Loucy (cell line): Measurements from ENCODE around the gene LYG2.
"Not testable (repeated sequence)": the region's sequence is repeated elsewhere in the genome, so short reads cannot be mapped to it uniquely, and the experiment has no call there.

Experiments
- EZH2phosphoT487 ChIP-seq: fragments of 200-600 bp; IDR thresholded peaks from 2 replicates; pipeline ENCODE4 v1.6.1; 2018; ENCODE audit warnings: antibody characterized with exemption, mild to moderate bottlenecking, moderate library complexity, borderline replicate concordance
- TF ChIP-seq, protein P1 (sequence below): fragments of 200-600 bp; sonication (generic); conservative IDR thresholded peaks from 2 replicates; pipeline ENCODE4 v1.5.1; 2014; ENCODE audit warnings: mild to moderate bottlenecking, antibody characterized with exemption, low read length

DNA sequence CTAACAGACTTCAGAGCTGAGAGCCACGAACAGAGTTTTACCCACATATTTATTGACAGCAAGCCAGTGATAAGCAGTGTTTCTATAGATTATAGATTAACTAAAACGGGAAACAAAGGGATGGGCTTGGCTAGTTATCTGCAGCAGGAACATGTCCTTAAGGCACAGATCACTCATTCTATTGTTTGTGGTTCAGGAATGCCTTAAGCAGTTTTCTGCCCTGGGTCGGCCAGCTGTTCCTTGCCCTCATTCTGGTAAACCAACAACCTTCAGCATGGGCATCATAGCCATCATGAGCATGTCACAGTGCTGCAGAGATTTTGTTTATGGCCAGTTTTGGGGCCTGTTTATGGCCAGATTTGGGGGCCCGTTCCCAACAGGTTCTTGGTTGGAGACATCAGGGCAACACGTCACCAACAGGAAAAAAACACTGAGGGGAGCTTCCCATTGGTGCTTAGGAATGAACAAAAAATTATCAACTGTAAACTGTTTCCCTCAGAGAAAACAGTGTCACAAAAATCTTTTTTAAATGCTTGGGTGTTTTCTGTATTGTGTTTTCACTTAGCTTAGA is 22.8 kb upstream of the LYG2 start:
- TF ChIP-seq, protein P1, sequence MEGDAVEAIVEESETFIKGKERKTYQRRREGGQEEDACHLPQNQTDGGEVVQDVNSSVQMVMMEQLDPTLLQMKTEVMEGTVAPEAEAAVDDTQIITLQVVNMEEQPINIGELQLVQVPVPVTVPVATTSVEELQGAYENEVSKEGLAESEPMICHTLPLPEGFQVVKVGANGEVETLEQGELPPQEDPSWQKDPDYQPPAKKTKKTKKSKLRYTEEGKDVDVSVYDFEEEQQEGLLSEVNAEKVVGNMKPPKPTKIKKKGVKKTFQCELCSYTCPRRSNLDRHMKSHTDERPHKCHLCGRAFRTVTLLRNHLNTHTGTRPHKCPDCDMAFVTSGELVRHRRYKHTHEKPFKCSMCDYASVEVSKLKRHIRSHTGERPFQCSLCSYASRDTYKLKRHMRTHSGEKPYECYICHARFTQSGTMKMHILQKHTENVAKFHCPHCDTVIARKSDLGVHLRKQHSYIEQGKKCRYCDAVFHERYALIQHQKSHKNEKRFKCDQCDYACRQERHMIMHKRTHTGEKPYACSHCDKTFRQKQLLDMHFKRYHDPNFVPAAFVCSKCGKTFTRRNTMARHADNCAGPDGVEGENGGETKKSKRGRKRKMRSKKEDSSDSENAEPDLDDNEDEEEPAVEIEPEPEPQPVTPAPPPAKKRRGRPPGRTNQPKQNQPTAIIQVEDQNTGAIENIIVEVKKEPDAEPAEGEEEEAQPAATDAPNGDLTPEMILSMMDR, result not testable (repeated sequence)
- not testable (repeated sequence) for TF ChIP-seq EZH2phosphoT487
